Liver (tissue), 9 donors: ENCODE data around the gene TMEM94. TPM values are rescaled to one million over a fixed set of nuclear protein-coding genes. Genes with fewer than 3 reads are reported as not detected.
A peak's percentile ranks its signal among the peaks of the same experiment; 100 is the strongest.

Experiments used
- DNase-seq: peaks from one replicate; pipeline ENCODE4 v3.0.0-alpha.2; 2017; ENCODE audit warnings: low spot score
- H3K27ac ChIP-seq, 2 donors: one replicate each; pipeline ENCODE4 v1.7.0; 2013; ENCODE audit warnings: inconsistent platforms in 2 of 2, low read length in 2 of 2, control low read depth in 1 of 2, low read depth in 1 of 2, mild to moderate bottlenecking in 1 of 2
- H3K27me3 ChIP-seq, 4 donors: one replicate each; pipeline versions ENCODE4 v1.6.1 to v1.7.0; 2013; ENCODE audit warnings: low read length in 3 of 4, inconsistent platforms in 1 of 4, mild to moderate bottlenecking in 1 of 4, moderate library complexity in 1 of 4; ENCODE audit not compliant: control insufficient read depth in 4 of 4, insufficient read depth in 4 of 4
- H3K36me3 ChIP-seq, 4 donors: one replicate each; pipeline versions ENCODE4 v1.6.1 to v1.7.0; 2013; ENCODE audit warnings: low read length in 3 of 4, mild to moderate bottlenecking in 3 of 4, low read depth in 1 of 4, moderate library complexity in 1 of 4; ENCODE audit not compliant: control insufficient read depth in 4 of 4, insufficient read depth in 3 of 4
- H3K4me1 ChIP-seq, 4 donors: one replicate each; pipeline versions ENCODE4 v1.6.1 to v1.7.0; 2013; ENCODE audit warnings: low read length in 3 of 4, mild to moderate bottlenecking in 3 of 4, moderate library complexity in 1 of 4; ENCODE audit not compliant: control insufficient read depth in 4 of 4, insufficient read depth in 4 of 4
- H3K4me3 ChIP-seq, 3 donors: one replicate each; pipeline versions ENCODE4 v1.6.1 to v1.7.0; 2013; ENCODE audit warnings: low read length in 3 of 3, control low read depth in 1 of 3, low read depth in 1 of 3, mild to moderate bottlenecking in 1 of 3
- H3K9ac ChIP-seq, 2 donors: one replicate each; pipeline ENCODE4 v1.7.0; 2013; ENCODE audit warnings: low read length in 2 of 2, mild to moderate bottlenecking in 2 of 2, moderate library complexity in 2 of 2, control low read depth in 1 of 2, low read depth in 1 of 2
- H3K9me3 ChIP-seq, 4 donors: one replicate each; pipeline versions ENCODE4 v1.6.1 to v1.7.0; 2013; ENCODE audit warnings: low read length in 3 of 4; ENCODE audit not compliant: control insufficient read depth in 4 of 4
- EGR1 ChIP-seq, 2 donors: IDR thresholded peaks; 2 replicates each; pipeline ENCODE4 v1.6.1; 2016 to 2018; ENCODE audit warnings: antibody characterized with exemption in 2 of 2, low read depth in 2 of 2
- FOXA1 ChIP-seq: IDR thresholded peaks from 2 replicates; pipeline ENCODE4 v1.6.1; 2016; ENCODE audit warnings: antibody characterized with exemption
- FOXA2 ChIP-seq: IDR thresholded peaks from 2 replicates; pipeline ENCODE4 v1.6.1; 2016; ENCODE audit warnings: antibody characterized with exemption
- GABPA ChIP-seq, 2 donors: IDR thresholded peaks in 1 of 2; conservative IDR thresholded peaks in 1 of 2; 2 replicates each; pipeline ENCODE4 v1.6.1; 2016; ENCODE audit warnings: antibody characterized with exemption in 2 of 2, mild to moderate bottlenecking in 1 of 2, moderate library complexity in 1 of 2
- HNF4A ChIP-seq, 2 donors: conservative IDR thresholded peaks; 2 replicates each; pipeline ENCODE4 v1.6.1; 2016; ENCODE audit warnings: antibody characterized with exemption in 2 of 2, mild to moderate bottlenecking in 2 of 2
- HNF4G ChIP-seq: IDR thresholded peaks from 2 replicates; pipeline ENCODE4 v1.6.1; 2016; ENCODE audit warnings: antibody characterized with exemption
- NR2F2 ChIP-seq: IDR thresholded peaks from 2 replicates; pipeline ENCODE4 v1.6.1; 2016; ENCODE audit warnings: antibody characterized with exemption
- RAD21 ChIP-seq, 2 donors: IDR thresholded peaks; 2 replicates each; pipeline ENCODE4 v1.6.1; 2016; ENCODE audit warnings: antibody characterized with exemption in 2 of 2, mild to moderate bottlenecking in 2 of 2
- RXRA ChIP-seq, 2 donors: IDR thresholded peaks; 2 replicates each; pipeline ENCODE4 v1.6.1; 2017 to 2018; ENCODE audit warnings: antibody characterized with exemption in 2 of 2, mild to moderate bottlenecking in 1 of 2
- SP1 ChIP-seq: IDR thresholded peaks from 2 replicates; pipeline ENCODE4 v1.6.1; 2018; ENCODE audit warnings: antibody characterized with exemption, mild to moderate bottlenecking
- TAF1 ChIP-seq: conservative IDR thresholded peaks from 2 replicates; pipeline ENCODE4 v1.6.1; 2016; ENCODE audit warnings: antibody characterized with exemption, mild to moderate bottlenecking
- WGBS: extraction: QIAGEN DNeasy Blood & Tissue Kit; methylation state at CpG from one replicate; pipeline ENCODE4 v1.1.7; 2013; 5-methylcytosine and 5-hydroxymethylcytosine counted together
- polyA plus RNA-seq, 2 donors: library from polyadenylated mRNA; stranded (reverse) in 1 of 2; unstranded in 1 of 2; fragments of 200-250 nt in 1 of 2; fragments of >200 nt in 1 of 2; fragmentation: Nextera tagmentation in 1 of 2; extraction: Ambion mirVana in 1 of 2; gene quantifications; one replicate each; pipeline versions ENCODE4 v1.2.1 to v1.2.3, GENCODE V29; 2013 to 2015
- total RNA-seq, 2 donors: library from RNA; depleted of rRNA; stranded (reverse); fragments of >200 nt; gene quantifications; one replicate each; pipeline ENCODE4 v1.2.3, GENCODE V29; 2014
- TF ChIP-seq, protein P1 (sequence below): IDR thresholded peaks from 2 replicates; pipeline ENCODE4 v1.6.1; 2016; ENCODE audit warnings: antibody characterized with exemption
- TF ChIP-seq, protein P2 (sequence below): IDR thresholded peaks from 2 replicates; pipeline ENCODE4 v1.6.1; 2016; ENCODE audit warnings: antibody characterized with exemption
- TF ChIP-seq, protein P3 (sequence below): IDR thresholded peaks from 2 replicates; pipeline ENCODE4 v1.6.1; 2016; ENCODE audit warnings: antibody characterized with exemption, mild to moderate bottlenecking
- donor health status: healthy.
- donor health status: healthy.
- donor health status: healthy.
- donor health status: healthy.
- donor health status: healthy.

TMEM94 gene
- total and polyA plus RNA-seq, 4 donors, result 15.6 to 31.0 (median 20.1) TPM

DNA sequence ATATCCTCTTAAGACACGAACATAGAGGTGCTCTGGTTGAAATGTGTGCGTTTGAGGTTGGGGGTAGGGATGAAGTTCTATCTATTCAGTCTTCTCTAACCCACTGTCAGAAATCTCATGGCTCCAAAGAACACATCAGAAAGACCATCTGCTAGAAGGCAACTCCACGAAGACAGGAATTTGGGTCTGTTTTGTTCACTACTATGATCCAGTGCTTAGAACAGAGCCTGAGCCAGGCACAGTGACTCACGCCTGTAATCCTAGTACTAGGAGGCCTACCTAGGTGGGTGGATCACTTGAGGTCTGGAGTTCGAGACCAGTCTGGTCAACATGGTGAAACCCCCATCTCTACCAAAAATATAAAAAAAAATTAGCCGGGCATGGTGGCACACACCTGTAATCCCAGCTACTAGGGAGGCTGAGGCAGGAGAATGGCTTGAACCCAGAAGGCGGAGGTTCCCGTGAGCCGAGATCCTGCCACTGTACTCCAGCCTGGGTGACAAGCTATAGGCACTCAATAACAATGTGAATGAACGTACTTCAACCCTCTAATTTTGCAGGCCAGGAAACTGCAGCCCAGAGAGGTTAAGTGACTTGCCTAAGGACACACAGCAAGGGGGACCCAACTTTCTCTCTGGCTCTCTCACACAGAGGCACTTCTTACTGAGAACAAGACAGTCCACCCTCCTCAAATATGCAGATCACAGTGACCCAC, 56.6 kb downstream of the TMEM94 start:
- Histone ChIP-seq H3K27me3 (no peaks in the 10 kb centered on the region), H3K4me3 (peak overlapping the region; percentile 30 to 84 (median 35)), H3K9me3 (no peaks in the 10 kb centered on the region), H3K4me1 (peaks cover 16 to 81% (median 64%) of the 10 kb centered on the region in 4 donors), H3K36me3 (no peaks in the 10 kb centered on the region), H3K9ac (peak overlapping the region in 1 of 2 donors; percentile 41), H3K27ac (peak overlapping the region; percentile 55 to 63)
- no peak for DNase-seq
- 65% methylated on average over 10 of the region's 10 CpGs for WGBS
- TF ChIP-seq, protein P1, sequence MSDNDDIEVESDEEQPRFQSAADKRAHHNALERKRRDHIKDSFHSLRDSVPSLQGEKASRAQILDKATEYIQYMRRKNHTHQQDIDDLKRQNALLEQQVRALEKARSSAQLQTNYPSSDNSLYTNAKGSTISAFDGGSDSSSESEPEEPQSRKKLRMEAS, result no peak
- TF ChIP-seq RAD21 (IDR thresholded peaks at IDR 0.05) (no peak), HNF4G (no peak), RXRA (IDR thresholded peaks at IDR 0.05) (no peak), FOXA2 (no peak), EGR1 (IDR thresholded peaks at IDR 0.05; ENCODE audit: low read depth in 2 of 2) (no peak), NR2F2 (no peak), HNF4A (conservative IDR thresholded peaks at IDR 0.05) (no peak), TAF1 (no peak), GABPA (IDR thresholded peaks at IDR 0.05 in 1 of 2, conservative IDR thresholded peaks at IDR 0.05 in 1 of 2) (no peak)
- TF ChIP-seq, protein P2, sequence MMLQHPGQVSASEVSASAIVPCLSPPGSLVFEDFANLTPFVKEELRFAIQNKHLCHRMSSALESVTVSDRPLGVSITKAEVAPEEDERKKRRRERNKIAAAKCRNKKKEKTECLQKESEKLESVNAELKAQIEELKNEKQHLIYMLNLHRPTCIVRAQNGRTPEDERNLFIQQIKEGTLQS, result no peak
- TF ChIP-seq, protein P3, sequence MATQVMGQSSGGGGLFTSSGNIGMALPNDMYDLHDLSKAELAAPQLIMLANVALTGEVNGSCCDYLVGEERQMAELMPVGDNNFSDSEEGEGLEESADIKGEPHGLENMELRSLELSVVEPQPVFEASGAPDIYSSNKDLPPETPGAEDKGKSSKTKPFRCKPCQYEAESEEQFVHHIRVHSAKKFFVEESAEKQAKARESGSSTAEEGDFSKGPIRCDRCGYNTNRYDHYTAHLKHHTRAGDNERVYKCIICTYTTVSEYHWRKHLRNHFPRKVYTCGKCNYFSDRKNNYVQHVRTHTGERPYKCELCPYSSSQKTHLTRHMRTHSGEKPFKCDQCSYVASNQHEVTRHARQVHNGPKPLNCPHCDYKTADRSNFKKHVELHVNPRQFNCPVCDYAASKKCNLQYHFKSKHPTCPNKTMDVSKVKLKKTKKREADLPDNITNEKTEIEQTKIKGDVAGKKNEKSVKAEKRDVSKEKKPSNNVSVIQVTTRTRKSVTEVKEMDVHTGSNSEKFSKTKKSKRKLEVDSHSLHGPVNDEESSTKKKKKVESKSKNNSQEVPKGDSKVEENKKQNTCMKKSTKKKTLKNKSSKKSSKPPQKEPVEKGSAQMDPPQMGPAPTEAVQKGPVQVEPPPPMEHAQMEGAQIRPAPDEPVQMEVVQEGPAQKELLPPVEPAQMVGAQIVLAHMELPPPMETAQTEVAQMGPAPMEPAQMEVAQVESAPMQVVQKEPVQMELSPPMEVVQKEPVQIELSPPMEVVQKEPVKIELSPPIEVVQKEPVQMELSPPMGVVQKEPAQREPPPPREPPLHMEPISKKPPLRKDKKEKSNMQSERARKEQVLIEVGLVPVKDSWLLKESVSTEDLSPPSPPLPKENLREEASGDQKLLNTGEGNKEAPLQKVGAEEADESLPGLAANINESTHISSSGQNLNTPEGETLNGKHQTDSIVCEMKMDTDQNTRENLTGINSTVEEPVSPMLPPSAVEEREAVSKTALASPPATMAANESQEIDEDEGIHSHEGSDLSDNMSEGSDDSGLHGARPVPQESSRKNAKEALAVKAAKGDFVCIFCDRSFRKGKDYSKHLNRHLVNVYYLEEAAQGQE, result no peak

DNA sequence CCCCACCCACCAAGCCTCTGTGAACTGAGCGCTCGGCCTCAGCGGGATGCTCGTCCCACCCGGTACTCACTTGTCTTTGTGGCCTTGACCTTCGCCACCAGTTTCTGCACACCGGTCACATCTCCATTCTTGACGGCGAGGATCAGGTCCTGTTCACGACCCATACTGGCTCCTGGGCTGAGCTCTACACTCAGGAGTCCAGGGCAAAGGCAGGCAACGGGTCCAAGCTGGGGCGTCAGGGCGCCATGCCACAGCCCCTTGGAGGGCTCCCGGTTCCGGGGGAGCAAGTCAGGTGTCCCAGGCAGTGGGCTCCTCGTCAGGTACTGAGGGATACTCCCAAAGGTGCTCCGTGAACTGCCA, 57.2 kb downstream of the TMEM94 start:
- H3K27ac ChIP-seq, result peak overlapping the region; percentile 63 to 88
- H3K27me3 ChIP-seq, result no peaks in the 10 kb centered on the region
- H3K4me3 ChIP-seq, result peak overlapping the region; percentile 35 to 84 (median 81)
- no peak for TF ChIP-seq FOXA1
- TF ChIP-seq, protein P3, result no peak
- TF ChIP-seq HNF4A (conservative IDR thresholded peaks at IDR 0.05), result no peak
- no peak for TF ChIP-seq TAF1
- no peak for TF ChIP-seq FOXA2
- no peak for TF ChIP-seq RXRA (IDR thresholded peaks at IDR 0.05)
- TF ChIP-seq, protein P2, result no peak
- TF ChIP-seq SP1, result no peak
- peaks cover 16 to 77% (median 62%) of the 10 kb centered on the region in 4 donors for H3K4me1 ChIP-seq
- no peak for DNase-seq
- 66% methylated on average over 17 of the region's 17 CpGs for WGBS
- no peaks in the 10 kb centered on the region for H3K36me3 ChIP-seq
- H3K9me3 ChIP-seq, result no peaks in the 10 kb centered on the region
- peak overlapping the region in 1 of 2 donors; percentile 12 for H3K9ac ChIP-seq
